Dendritic cell treated with granulocyte-macrophage colony-stimulating factor and Interleukin-4, amounts not matched to agents 40 ng/mL and 50 ng/mL, for 4 days (primary cell): ENCODE measurements around the gene CASP7.
A peak's percentile ranks its signal among the peaks of the same experiment; 100 is the strongest.

Experiments used
- H3K27ac Mint-ChIP-seq: one replicate; pipeline ENCODE4 v1.8.0; 2022; ENCODE audit warnings: mild to moderate bottlenecking, mixed read lengths
- H3K27me3 Mint-ChIP-seq: one replicate; pipeline ENCODE4 v1.8.0; 2022; ENCODE audit warnings: mild to moderate bottlenecking, mixed read lengths
- H3K36me3 Mint-ChIP-seq: one replicate; pipeline ENCODE4 v1.8.0; 2022; ENCODE audit warnings: low read depth, mixed read lengths
- H3K4me1 Mint-ChIP-seq: one replicate; pipeline ENCODE4 v1.8.0; 2022; ENCODE audit warnings: low read depth, mixed read lengths
- H3K4me3 Mint-ChIP-seq: one replicate; pipeline ENCODE4 v1.8.0; 2022; ENCODE audit warnings: mild to moderate bottlenecking, moderate library complexity, mixed read lengths
- H3K9me3 Mint-ChIP-seq: one replicate; pipeline ENCODE4 v1.8.0; 2022; ENCODE audit warnings: mixed read lengths
- intact Hi-C: fragments of 100-400 bp; cut with micrococcal nuclease; formaldehyde crosslinking; loops from one replicate; pipeline ENCODE4 v1.15.0; 2022

CASP7 gene

GRCh38 chr10:113679463-113680189, at the start of gene CASP7:
CASP7 (plus strand) TSS chr10:113679912; CDS start chr10:113697494, 17,582 bp downstream.
- H3K9me3 Mint-ChIP-seq, result peaks cover 1% of the 10 kb centered on the region
- peak within 1 kb of the TSS; percentile 90 for H3K27ac Mint-ChIP-seq
- H3K27me3 Mint-ChIP-seq, result peaks cover 5% of the 10 kb centered on the region
- peak within 1 kb of the TSS; percentile 88 for H3K4me3 Mint-ChIP-seq
- peaks cover 20% of the 10 kb centered on the region for H3K36me3 Mint-ChIP-seq
- H3K4me1 Mint-ChIP-seq, result peaks cover 49% of the 10 kb centered on the region
- intact Hi-C loops, result loop anchor here (2.0 to 5.0 kb wide), 3 partner anchors 15 to 175 kb away; partner anchors contain the start of genes DCLRE1A and NHLRC2

DNA sequence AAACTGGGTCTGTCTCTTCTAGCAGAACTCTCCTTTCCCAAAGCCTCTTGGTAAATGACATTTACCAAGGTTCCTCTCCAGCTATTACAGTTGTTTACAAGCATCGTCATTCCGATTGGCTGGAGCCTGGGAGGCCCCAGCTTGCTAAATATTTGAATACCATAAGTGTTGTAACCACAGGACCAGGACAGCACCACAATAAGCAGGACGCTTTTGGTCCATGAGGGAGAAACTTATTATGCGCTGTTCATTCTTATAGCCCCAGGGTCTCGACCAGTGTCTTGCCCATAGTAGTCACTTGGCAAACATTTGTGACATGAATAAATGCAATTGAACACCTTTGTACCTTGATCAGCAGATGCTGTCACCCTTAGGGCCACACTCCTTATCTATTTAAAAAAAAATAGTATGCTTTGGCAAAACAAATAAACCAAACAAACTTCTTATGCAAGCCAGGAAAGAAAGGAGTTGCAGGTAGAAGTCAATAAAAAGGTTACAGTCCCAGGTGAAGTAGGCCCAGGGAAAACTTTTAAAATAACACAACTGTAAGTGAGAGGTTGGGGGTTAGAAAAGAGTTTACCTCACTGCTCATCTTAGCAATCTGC, 48.7 kb upstream of the CASP7 start:
- no peak overlapping the region for H3K27ac Mint-ChIP-seq
- intact Hi-C loops, result no loop called here

DNA sequence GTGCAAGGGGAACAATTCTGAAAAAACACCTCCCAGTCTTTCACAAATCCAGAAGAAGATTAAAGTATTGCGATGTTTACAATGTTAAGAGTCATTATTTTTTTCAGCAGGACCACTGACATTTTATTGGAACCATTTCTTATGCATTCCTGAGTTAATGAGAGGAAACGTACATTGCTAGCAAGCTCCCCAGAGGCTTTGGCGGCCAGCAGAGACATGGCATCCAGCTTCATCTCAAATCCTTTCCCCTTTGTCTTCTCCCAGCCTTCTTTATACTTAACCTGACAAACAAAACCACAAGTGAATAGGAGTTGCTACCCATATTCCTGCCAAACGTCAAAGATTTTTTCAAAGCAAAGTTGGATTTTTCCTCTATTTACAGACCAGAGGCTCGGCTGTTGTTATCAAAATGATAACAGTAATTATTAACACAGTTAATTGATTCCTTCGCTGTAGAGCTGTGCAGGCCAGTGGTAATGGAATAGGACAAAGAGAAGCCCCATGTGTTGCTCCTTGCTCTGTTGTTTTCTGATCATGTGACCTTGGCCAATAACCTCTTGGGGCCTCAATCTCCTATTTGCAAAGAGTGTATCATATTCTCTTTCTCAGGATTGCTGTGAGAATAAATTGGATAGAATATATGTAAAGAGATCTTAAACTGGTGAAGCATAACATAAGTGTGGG, 47.9 kb upstream of the CASP7 start:
- Mint-ChIP-seq H3K4me3 (no peak overlapping the region), H3K27me3 (no peaks in the 10 kb centered on the region), H3K36me3 (no peaks in the 10 kb centered on the region), H3K4me1 (no peaks in the 10 kb centered on the region), H3K9me3 (no peaks in the 10 kb centered on the region), H3K27ac (no peak overlapping the region)
- intact Hi-C loops, result no loop called here

More for the DNA sequence above, 48.7 kb upstream of the CASP7 start:
- Mint-ChIP-seq H3K9me3 (no peaks in the 10 kb centered on the region), H3K4me1 (no peaks in the 10 kb centered on the region), H3K27me3 (peaks cover under 1% of the 10 kb centered on the region), H3K36me3 (no peaks in the 10 kb centered on the region), H3K4me3 (no peak overlapping the region)

DNA sequence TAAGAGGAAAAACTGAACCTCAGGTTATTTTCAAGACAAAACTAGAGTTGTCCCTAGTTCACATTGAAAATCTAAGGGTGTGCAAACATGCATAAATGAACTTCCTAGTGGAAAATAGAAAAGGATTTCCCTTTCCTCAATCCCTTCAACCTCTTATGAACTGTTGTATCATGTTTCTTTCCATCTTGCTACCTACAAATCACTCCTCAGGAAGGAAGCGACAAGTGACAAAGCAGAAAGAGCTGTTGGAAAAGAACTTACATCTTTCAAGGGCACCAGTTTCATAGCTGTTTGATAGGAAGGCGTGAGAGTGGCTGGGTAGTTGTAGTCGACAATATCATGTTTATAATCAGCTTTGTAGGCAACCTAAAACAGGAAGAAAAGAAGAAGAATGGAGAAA, 39.7 kb upstream of the CASP7 start:
- H3K27me3 Mint-ChIP-seq, result peaks cover 6% of the 10 kb centered on the region
- intact Hi-C loops, result no loop called here
- H3K9me3 Mint-ChIP-seq, result no peaks in the 10 kb centered on the region
- no peak overlapping the region for H3K4me3 Mint-ChIP-seq
- no peaks in the 10 kb centered on the region for H3K4me1 Mint-ChIP-seq
- H3K36me3 Mint-ChIP-seq, result no peaks in the 10 kb centered on the region
- H3K27ac Mint-ChIP-seq, result no peak overlapping the region

GRCh38 chr10:113641702-113642101, 38.0 kb upstream of the CASP7 start:
- H3K27me3 Mint-ChIP-seq, result peaks cover 6% of the 10 kb centered on the region
- H3K27ac Mint-ChIP-seq, result no peak overlapping the region
- no peaks in the 10 kb centered on the region for H3K36me3 Mint-ChIP-seq
- no peaks in the 10 kb centered on the region for H3K9me3 Mint-ChIP-seq
- intact Hi-C loops, result no loop called here
- no peaks in the 10 kb centered on the region for H3K4me1 Mint-ChIP-seq
- H3K4me3 Mint-ChIP-seq, result no peak overlapping the region

GRCh38 chr10:113643183-113643582, 36.5 kb upstream of the CASP7 start:
- Mint-ChIP-seq H3K27me3 (peaks cover 4% of the 10 kb centered on the region), H3K4me3 (no peak overlapping the region), H3K4me1 (no peaks in the 10 kb centered on the region), H3K36me3 (no peaks in the 10 kb centered on the region), H3K27ac (no peak overlapping the region), H3K9me3 (no peaks in the 10 kb centered on the region)
- intact Hi-C loops, result no loop called here

- Mint-ChIP-seq H3K4me1 (no peaks in the 10 kb centered on the region), H3K9me3 (no peaks in the 10 kb centered on the region), H3K36me3 (no peaks in the 10 kb centered on the region), H3K27ac (no peak overlapping the region), H3K27me3 (peaks cover 4% of the 10 kb centered on the region), H3K4me3 (no peak overlapping the region)
- intact Hi-C loops, result no loop called here
Observed at GRCh38 chr10:113644185-113645120, 35.3 kb upstream of the CASP7 start.

GRCh38 chr10:113646336-113647201, 33.1 kb upstream of the CASP7 start:
- Mint-ChIP-seq H3K4me1 (no peaks in the 10 kb centered on the region), H3K27ac (no peak overlapping the region), H3K4me3 (no peak overlapping the region), H3K27me3 (peaks cover 4% of the 10 kb centered on the region), H3K36me3 (no peaks in the 10 kb centered on the region), H3K9me3 (no peaks in the 10 kb centered on the region)
- intact Hi-C loops, result no loop called here

DNA sequence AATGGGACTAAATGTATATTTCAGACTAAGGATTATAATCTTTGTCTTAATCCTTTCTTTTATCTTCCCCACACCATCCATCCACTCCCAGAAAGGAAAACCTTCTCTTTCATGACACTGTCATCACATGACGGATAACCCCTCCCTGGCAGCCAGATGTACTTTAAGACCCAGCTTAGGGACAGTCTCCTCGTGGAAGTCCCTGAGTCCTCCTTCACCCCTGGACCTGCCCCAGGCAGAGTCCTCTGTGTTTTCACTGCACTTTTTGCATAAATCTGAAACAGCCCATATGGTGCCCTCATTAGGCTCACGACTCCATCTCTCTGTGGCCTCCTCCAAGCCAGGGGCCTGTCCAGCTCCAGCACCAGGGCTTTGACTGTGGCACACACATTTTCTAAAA, 31.9 kb upstream of the CASP7 start:
- no peak overlapping the region for H3K4me3 Mint-ChIP-seq
- peaks cover 1% of the 10 kb centered on the region for H3K27me3 Mint-ChIP-seq
- intact Hi-C loops, result no loop called here
- no peaks in the 10 kb centered on the region for H3K4me1 Mint-ChIP-seq
- no peaks in the 10 kb centered on the region for H3K9me3 Mint-ChIP-seq
- no peaks in the 10 kb centered on the region for H3K36me3 Mint-ChIP-seq
- no peak overlapping the region for H3K27ac Mint-ChIP-seq

- Mint-ChIP-seq H3K4me3 (no peak overlapping the region), H3K36me3 (no peaks in the 10 kb centered on the region), H3K27me3 (no peaks in the 10 kb centered on the region), H3K27ac (no peak overlapping the region), H3K4me1 (no peaks in the 10 kb centered on the region), H3K9me3 (no peaks in the 10 kb centered on the region)
- intact Hi-C loops, result no loop called here
Observed at GRCh38 chr10:113648478-113648877, 31.2 kb upstream of the CASP7 start.

GRCh38 chr10:113650172-113650571, 29.5 kb upstream of the CASP7 start:
- Mint-ChIP-seq H3K9me3 (no peaks in the 10 kb centered on the region), H3K36me3 (no peaks in the 10 kb centered on the region), H3K4me3 (no peak overlapping the region), H3K27ac (no peak overlapping the region), H3K27me3 (peaks cover 1% of the 10 kb centered on the region), H3K4me1 (no peaks in the 10 kb centered on the region)
- intact Hi-C loops, result no loop called here

DNA sequence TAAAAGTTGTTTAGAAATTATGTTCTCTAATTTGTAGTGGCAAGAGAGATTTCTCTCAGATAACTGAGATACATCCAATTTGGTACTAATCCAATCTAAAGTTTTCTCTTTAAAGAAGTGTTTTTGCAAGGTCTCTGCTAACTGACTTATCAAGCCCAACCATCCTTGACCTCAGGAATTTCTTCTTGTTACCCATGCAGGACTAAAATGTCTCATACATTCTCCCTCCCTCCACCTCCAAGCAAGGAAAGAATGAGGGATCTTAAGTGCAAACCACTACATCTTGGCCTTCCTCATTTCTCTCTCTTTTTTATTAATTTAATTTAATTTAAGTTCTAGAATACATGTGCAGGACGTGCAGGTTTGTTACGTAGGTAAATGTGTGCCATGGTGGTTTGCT, 28.7 kb upstream of the CASP7 start:
- Mint-ChIP-seq H3K4me3 (no peak overlapping the region), H3K4me1 (no peaks in the 10 kb centered on the region), H3K27ac (no peak overlapping the region), H3K9me3 (no peaks in the 10 kb centered on the region), H3K36me3 (no peaks in the 10 kb centered on the region), H3K27me3 (peaks cover 1% of the 10 kb centered on the region)
- intact Hi-C loops, result no loop called here

GRCh38 chr10:113651898-113652297, 27.8 kb upstream of the CASP7 start:
- intact Hi-C loops, result no loop called here
- Mint-ChIP-seq H3K27me3 (peaks cover 2% of the 10 kb centered on the region), H3K27ac (no peak overlapping the region), H3K9me3 (no peaks in the 10 kb centered on the region), H3K36me3 (no peaks in the 10 kb centered on the region), H3K4me1 (no peaks in the 10 kb centered on the region), H3K4me3 (no peak overlapping the region)
